Vagina (tissue), 2 donors: ENCODE measurements around the gene KIF11. TPM values are rescaled to one million over a fixed set of nuclear protein-coding genes. Genes with fewer than 3 reads are reported as not detected.

Experiments
- DNase-seq, 2 donors: peaks; one replicate each; pipeline ENCODE4 v3.0.0-alpha.2; 2017; ENCODE audit errors: extremely low spot score in 2 of 2
- H3K27ac ChIP-seq: fragments of 200-600 bp; sonication (generic); one replicate; pipeline ENCODE4 v1.5.1; 2019
- H3K27me3 ChIP-seq: fragments of 200-600 bp; sonication (generic); one replicate; pipeline ENCODE4 v1.5.1; 2019
- H3K36me3 ChIP-seq, 2 donors: fragments of 200-600 bp; sonication (generic); one replicate each; pipeline ENCODE4 v1.5.1; 2017 to 2019
- H3K4me1 ChIP-seq: fragments of 200-600 bp; sonication (generic); one replicate; pipeline ENCODE4 v1.5.1; 2019
- H3K4me3 ChIP-seq, 2 donors: fragments of 200-600 bp; sonication (generic); 1 replicate in 1 of 2; 2 replicates in 1 of 2; pipeline ENCODE4 v1.5.1; 2016 to 2019
- H3K9me3 ChIP-seq: fragments of 200-600 bp; sonication (generic); one replicate; pipeline ENCODE4 v1.5.1; 2019
- POLR2A ChIP-seq, 2 donors: fragments of 450-650 bp; IDR thresholded peaks; one replicate each; pipeline ENCODE4 v1.6.1; 2017; ENCODE audit warnings: antibody characterized with exemption in 2 of 2, mild to moderate bottlenecking in 2 of 2, moderate library complexity in 2 of 2
- POLR2AphosphoS5 ChIP-seq, 2 donors: sonication (generic); formaldehyde crosslinking; IDR thresholded peaks; one replicate each; pipeline ENCODE4 v1.9.0; 2017; ENCODE audit warnings: antibody characterized with exemption in 2 of 2, mild to moderate bottlenecking in 2 of 2, low read depth in 1 of 2; ENCODE audit not compliant: insufficient read depth in 1 of 2
- intact Hi-C: fragments of 100-400 bp; cut with DNase I; formaldehyde crosslinking; loops from one replicate; pipeline ENCODE4 v1.15.1; 2023
- total RNA-seq: library from RNA; depleted of rRNA; stranded (reverse); fragments of >200 nt; gene quantifications from one replicate; pipeline ENCODE4 v1.2.3, GENCODE V29; 2016
- TF ChIP-seq, protein P1 (sequence below), 3 experiments: fragments of 450-650 bp in 2 of 3; fragments of 200-600 bp in 1 of 3; sonication (generic) in 1 of 3; IDR thresholded peaks; one replicate each; pipeline ENCODE4 v1.5.1; 2017 to 2019; ENCODE audit warnings: antibody characterized with exemption in 3 of 3, mild to moderate bottlenecking in 2 of 3, moderate library complexity in 2 of 3

Gene KIF11
- total RNA-seq, 1 donor from 2014 or later, result 3.4 TPM

DNA sequence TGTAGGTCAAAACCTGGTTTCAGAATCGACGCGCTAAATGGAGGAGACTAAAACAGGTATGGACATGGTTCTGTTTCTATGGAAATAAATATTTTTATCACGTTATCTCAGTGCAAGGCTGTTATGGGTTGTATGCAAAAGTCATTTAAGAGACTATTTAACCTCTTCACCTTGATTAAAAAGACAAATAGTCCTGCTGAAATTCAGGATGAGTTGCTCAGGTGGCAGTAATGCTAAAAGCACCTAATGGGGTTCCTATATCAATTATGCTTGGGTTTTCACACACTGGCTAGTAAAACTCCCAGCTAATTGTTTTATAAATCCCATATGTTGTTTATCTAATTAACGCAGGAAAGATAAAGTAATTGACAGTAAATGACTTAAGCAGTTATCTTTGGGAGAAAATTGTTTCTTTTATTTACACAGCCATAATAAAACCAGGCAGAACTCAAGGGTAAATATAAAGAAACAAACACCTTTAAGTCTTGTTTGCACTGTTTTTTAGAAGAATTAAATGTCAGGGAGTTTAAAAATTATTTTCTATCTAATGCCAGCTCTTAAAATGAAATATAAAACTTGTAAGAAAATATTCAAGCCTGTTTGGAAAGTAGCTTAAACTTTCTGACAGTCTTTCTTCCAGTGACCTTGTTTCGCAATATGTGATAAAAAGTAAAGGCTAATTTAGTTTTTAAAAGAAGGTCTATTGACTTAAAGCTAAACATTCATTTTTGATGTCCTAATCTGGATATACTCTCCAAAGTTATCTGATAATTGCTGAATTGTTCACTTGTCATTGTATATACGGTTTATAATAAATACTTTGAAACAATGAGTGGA, 100.0 kb downstream of the KIF11 start:
- Histone ChIP-seq H3K4me1 (peaks cover 24% of the 10 kb centered on the region), H3K4me3 (peak overlapping the region; percentile 10 to 61)
- intact Hi-C loops, result no loop called here

DNA sequence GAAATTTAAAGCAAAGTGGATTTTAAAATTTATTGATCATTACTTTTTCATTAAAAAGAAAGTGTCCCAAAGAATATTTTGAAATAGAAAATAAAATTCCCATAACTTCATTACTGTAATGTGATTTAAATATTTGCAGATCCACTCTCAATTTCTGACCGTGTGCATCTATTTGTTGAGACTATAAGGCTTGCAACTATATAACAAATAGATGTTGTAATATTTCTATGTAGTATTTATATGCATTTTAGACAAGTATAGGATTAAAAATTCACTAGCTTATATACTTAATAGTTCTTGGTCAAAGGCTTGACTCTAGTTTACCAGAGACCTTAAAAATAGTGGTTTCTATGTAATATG, 100.6 kb downstream of the KIF11 start:
- intact Hi-C loops, result no loop called here

More for the DNA sequence above, 100.0 kb downstream of the KIF11 start:
- H3K9me3 ChIP-seq, result no peaks in the 10 kb centered on the region
- no peak for DNase-seq
- no peak overlapping the region for H3K27ac ChIP-seq
- TF ChIP-seq POLR2A (IDR thresholded peaks at IDR 0.05), result no peak
- no peak for TF ChIP-seq POLR2AphosphoS5 (IDR thresholded peaks at IDR 0.05; ENCODE audit: insufficient read depth in 1 of 2, low read depth in 1 of 2)
- TF ChIP-seq, protein P1, sequence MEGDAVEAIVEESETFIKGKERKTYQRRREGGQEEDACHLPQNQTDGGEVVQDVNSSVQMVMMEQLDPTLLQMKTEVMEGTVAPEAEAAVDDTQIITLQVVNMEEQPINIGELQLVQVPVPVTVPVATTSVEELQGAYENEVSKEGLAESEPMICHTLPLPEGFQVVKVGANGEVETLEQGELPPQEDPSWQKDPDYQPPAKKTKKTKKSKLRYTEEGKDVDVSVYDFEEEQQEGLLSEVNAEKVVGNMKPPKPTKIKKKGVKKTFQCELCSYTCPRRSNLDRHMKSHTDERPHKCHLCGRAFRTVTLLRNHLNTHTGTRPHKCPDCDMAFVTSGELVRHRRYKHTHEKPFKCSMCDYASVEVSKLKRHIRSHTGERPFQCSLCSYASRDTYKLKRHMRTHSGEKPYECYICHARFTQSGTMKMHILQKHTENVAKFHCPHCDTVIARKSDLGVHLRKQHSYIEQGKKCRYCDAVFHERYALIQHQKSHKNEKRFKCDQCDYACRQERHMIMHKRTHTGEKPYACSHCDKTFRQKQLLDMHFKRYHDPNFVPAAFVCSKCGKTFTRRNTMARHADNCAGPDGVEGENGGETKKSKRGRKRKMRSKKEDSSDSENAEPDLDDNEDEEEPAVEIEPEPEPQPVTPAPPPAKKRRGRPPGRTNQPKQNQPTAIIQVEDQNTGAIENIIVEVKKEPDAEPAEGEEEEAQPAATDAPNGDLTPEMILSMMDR (IDR thresholded peaks at IDR 0.05), result no peak
- H3K36me3 ChIP-seq, result no peaks in the 10 kb centered on the region
- peaks cover 10% of the 10 kb centered on the region for H3K27me3 ChIP-seq

DNA sequence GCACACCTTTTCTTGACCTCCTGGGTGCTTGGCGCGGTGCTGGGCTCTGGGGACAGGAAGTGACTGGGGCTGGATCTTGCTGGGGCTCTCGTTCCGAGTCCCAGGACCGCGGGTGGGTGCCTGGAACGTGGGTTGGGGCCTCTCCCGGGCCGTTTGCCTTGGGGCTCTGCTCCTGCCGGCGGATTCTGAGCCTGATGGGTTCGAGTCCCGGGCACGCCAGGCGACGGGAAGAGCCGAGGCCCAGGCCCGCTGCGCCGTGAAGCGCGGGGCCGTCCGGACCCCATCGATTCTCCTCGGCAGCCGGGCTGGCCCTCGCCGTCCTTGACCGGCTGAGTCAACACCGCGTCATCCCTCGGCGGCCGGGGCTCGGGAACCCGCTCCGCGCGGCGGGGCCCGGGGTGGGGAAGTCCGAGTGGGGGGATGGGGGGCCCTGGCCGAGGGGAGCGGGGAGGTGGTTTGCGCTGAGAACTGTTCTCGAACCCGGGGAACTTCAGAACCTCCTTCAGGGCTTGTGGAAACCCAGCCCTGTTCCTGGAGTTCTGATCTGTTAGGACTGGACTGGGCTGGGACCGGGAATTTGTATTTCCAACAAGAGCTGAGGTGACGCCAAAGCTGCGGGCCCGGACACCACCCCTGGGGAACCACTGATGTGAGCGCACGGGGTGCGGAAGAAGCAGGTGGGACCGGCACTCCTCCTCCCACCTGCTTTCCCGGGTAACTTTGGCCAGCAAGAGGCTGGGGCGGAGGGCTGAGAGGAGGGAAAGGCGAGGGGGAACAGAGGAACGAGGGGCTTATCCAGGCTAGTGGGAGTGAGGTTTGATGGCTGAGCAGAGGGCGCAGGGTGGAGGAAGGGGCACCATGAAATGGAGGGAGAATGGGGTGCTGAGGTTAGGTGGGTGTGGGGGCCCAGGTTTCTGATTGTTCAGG, 103.0 kb downstream of the KIF11 start:
- TF ChIP-seq, protein P1 (IDR thresholded peaks at IDR 0.05), result no peak
- TF ChIP-seq POLR2A (IDR thresholded peaks at IDR 0.05) (no peak), POLR2AphosphoS5 (IDR thresholded peaks at IDR 0.05; ENCODE audit: insufficient read depth in 1 of 2, low read depth in 1 of 2) (no peak)
- Histone ChIP-seq H3K27me3 (peaks cover 3% of the 10 kb centered on the region), H3K36me3 (no peaks in the 10 kb centered on the region), H3K27ac (no peak overlapping the region), H3K4me1 (peaks cover 22% of the 10 kb centered on the region), H3K9me3 (no peaks in the 10 kb centered on the region), H3K4me3 (peak overlapping the region in 1 of 2 donors; percentile 18)
- intact Hi-C loops, result no loop called here
- no peak for DNase-seq

More for the DNA sequence above, 100.6 kb downstream of the KIF11 start:
- Histone ChIP-seq H3K27me3 (peaks cover 10% of the 10 kb centered on the region), H3K9me3 (no peaks in the 10 kb centered on the region), H3K4me1 (peaks cover 24% of the 10 kb centered on the region), H3K4me3 (no peak overlapping the region), H3K36me3 (no peaks in the 10 kb centered on the region), H3K27ac (no peak overlapping the region)
- TF ChIP-seq POLR2AphosphoS5 (IDR thresholded peaks at IDR 0.05; ENCODE audit: insufficient read depth in 1 of 2, low read depth in 1 of 2) (no peak), POLR2A (IDR thresholded peaks at IDR 0.05) (no peak)
- TF ChIP-seq, protein P1 (IDR thresholded peaks at IDR 0.05), result no peak
- DNase-seq, result no peak

DNA sequence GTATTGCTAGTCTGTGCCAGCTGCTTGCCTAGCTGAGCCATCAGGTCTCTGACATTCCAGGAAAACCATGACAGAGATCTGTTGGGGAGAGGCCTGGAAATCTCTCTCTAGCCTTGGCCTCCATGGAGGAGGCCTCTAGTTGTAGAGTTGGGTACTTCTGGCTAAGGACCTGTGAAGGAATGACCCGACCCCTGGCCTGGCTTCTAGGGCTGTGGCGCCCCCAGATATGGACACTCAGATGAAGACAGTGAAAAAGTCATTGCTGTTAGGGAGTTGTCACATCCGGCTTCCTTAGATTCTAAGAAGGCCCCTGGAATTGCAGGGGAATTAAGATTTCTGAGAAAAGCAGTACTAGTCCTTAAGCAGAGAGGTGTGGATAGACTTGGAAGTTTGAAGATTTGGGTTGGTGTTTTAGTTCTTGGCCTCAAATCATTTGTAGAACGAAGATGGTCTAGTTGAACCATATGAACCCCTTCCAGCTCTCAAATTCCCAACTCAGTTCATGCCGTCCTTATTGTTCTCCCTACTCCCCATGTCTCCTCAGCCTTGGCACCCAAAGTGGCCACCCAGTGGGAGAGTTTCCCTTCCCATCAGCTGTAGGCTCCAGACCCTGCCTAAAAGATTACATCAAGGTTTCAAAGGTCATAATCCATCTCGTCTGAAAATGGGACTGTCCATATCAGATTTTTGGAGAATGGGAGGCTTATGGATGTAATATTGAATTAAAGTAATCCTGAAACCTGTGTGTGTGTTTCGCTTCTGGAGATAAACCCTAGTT, 103.9 kb downstream of the KIF11 start:
- DNase-seq, result no peak
- Histone ChIP-seq H3K27me3 (peaks cover 3% of the 10 kb centered on the region), H3K4me3 (no peak overlapping the region), H3K36me3 (no peaks in the 10 kb centered on the region), H3K4me1 (peaks cover 22% of the 10 kb centered on the region), H3K27ac (no peak overlapping the region), H3K9me3 (no peaks in the 10 kb centered on the region)
- TF ChIP-seq POLR2AphosphoS5 (IDR thresholded peaks at IDR 0.05; ENCODE audit: insufficient read depth in 1 of 2, low read depth in 1 of 2) (no peak), POLR2A (IDR thresholded peaks at IDR 0.05) (no peak)
- TF ChIP-seq, protein P1 (IDR thresholded peaks at IDR 0.05), result no peak
- intact Hi-C loops, result no loop called here
